ENCODE data around the gene GSK3A.
"Not testable (repeated sequence)": the region's sequence is repeated elsewhere in the genome, so short reads cannot be mapped to it uniquely, and the experiment has no call there.

GSK3A gene

GRCh38 chr19:42268704-42269477 is 26.5 kb upstream of the GSK3A start, which contains the start of gene CIC:
Gene CIC (plus strand): TSS chr19:42269252. CDS start chr19:42271784, 2,532 bp downstream.
- peak; percentile 96 to 97 for DNase-seq (ENCODE audit: low read depth in 2 of 2)

- peak; percentile 92 to 95 for DNase-seq (ENCODE audit: low read depth in 2 of 2)
These were observed 25.8 kb upstream of the GSK3A start for GRCh38 chr19:42268142-42268703.

DNA sequence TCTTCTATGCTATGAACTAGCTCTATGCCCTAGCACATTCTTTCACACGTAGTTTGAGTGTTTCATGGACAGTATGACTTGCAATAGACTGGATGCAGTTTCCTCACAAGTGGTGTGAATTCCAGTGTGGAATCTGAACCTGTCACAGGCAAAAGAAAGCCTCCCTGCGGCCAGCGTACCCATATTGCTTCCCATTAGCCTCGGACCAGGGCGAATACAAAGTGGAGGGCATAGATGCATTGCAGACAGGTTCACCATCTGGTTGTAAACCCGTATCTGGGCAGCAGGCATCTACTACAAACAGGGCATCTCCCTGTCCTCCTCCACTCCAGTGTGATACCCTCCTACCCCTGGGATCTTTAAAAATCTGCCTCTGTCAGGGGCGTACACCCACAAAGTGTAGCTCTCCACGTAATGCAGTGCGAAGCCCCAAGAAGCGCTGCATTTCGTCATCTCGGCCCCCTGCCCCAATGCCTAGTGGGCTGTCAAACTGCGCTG is 25.3 kb upstream of the GSK3A start:
- no peak for DNase-seq (ENCODE audit: low read depth in 2 of 2)

GRCh38 chr19:42266928-42267603 is 24.7 kb upstream of the GSK3A start:
- DNase-seq (ENCODE audit: low read depth in 2 of 2) = not testable (repeated sequence)

GRCh38 chr19:42266105-42266504 is 23.7 kb upstream of the GSK3A start:
- DNase-seq (ENCODE audit: low read depth in 2 of 2) = not testable (repeated sequence)

- DNase-seq (ENCODE audit: low read depth in 2 of 2) = no peak
These were observed 19.4 kb upstream of the GSK3A start for GRCh38 chr19:42261763-42262162.

GRCh38 chr19:42257842-42258241 is 15.4 kb upstream of the GSK3A start:
- DNase-seq (ENCODE audit: low read depth in 2 of 2) = not testable (repeated sequence)

DNA sequence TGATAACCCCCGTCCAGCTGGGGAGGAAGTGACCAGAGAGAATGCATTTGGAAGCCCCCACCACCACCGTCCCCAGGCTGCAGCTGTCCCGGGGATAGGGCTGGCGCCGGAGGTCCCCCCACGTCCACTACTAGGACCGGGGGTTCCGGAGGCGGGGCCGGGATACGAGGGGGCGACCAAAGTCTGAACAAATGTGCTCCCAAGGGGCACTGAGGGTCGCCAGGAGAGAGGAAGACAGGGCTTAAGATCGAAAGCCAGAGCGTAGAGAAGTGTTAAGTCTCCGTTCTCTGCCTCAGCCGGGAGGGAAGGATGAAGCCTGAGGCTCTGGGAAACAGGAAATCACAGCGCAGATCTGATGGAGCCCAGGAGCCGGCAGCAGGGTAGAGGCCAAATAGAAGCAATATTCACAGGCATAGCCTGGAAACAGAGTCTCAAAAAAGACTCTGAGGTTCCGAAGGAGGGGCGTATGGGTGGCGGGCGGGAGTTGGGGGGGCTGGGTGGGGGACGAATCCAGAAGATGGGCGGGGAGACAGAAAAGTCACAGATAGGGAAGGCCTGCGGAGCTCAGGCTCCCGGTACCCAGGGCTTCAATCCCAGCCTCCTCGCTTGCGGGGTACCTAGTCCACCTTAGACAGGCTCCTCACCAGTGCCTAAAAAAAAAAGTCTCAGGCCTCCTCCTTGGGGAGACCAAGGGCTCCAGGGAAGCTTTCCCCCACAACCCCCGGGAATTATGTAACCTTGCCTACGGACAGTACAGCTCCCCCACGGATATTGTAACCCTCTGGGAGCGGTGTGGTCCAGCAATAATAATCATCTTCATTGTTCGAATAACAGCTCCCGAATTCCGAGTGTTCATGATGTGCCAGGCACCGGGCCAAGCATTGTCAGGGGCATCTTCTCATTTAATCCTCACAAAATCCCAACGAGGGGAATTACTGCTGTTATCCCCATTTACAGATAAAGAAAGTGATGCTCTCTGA is 13.7 kb upstream of the GSK3A start:
- DNase-seq (ENCODE audit: low read depth in 2 of 2) = no peak

- peak; percentile 84 to 92 for DNase-seq (ENCODE audit: low read depth in 2 of 2)
These were observed 12.7 kb upstream of the GSK3A start, which contains the start of gene ERF for GRCh38 chr19:42254850-42255765. Gene ERF (minus strand): TSS chr19:42255128. CDS start chr19:42254999, 129 bp downstream.

- DNase-seq (ENCODE audit: low read depth in 2 of 2) = peak; percentile 53 to 57
These were observed 11.9 kb upstream of the GSK3A start for GRCh38 chr19:42254089-42254849.

DNA sequence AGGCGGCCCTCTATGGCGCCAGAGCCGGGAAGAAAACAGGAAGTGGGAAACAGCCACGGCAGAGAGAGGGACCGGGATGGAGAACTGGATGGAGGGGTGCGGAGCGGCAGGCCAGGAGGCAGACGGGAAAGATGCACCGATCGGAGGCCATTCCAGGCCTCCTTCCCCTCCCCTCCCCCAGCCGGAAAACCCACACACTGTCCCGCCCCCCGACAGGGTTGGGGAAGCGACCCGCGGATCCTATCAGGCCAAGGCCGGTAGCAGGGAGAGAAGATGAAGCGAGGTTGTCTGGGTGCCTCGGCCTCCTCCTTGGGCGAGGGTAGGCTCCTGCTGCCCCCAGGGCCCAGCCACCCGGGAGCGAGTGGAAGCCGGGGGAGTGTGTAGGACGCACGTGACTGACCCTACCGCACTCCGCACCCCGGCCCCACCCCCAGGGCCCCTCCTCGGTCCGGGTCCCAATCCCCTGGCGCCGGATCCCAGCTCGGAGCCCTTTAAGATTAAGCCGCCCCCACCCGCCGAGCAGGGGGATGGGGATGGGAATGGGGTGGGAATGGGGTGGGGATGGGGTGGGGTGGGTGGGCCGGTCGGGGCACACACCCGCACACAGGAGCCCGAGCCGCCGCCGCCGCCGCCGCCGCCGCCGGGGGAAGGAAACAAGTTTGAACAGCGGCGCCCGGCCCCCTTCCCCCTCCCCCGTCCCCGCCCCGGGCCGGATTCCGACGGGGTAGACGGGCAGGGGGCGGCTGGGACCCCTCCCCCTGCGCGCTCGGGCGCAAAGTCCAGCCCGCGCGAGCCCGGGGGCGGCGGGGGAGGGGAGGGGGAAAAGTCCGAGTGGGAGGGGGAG is 11.1 kb upstream of the GSK3A start:
- DNase-seq (ENCODE audit: low read depth in 2 of 2) = peak in 1 of 2 donors; percentile 24

DNA sequence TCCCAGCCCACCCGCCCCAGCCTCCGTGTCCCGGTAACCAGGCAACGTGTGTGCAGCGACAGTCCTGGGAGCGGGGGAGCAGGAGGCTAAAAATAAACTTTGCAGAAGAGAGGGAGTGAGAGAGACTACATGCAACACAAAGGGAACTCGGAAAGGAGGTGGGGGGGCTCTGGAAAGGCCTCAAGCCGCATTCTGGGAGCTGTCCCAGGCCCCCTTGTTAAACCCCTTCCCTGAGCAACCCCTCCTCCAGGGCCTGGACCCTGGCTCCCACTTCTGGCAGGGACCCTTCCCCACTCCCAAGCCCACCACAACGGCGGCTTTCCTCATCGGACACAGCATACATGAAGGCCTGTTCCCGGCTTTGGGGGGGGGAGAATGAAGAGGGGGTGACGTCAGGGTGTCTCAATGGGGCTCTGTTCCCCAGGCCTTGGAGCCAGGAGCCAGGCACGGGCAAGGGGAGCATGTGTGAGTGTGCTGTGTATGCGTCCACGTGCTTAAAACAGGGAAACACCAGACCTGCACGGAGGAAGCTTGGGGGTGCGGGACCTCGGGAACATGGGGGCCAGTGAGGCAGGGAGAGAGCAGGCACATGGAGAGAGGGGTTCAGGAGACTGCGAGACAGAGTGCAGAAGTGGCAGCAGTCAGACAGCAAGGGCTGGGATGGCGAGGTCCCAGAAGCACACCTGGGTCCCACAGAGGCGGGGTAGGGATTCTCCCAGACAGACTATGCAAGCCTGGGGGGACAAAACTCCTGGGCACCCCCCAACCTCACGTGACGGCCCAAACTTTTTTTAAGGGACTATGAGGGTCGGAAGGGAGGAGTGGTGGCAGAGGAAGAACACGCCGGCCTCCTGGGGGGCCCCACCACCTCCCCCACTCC is 10.2 kb upstream of the GSK3A start:
- no peak for DNase-seq (ENCODE audit: low read depth in 2 of 2)

DNA sequence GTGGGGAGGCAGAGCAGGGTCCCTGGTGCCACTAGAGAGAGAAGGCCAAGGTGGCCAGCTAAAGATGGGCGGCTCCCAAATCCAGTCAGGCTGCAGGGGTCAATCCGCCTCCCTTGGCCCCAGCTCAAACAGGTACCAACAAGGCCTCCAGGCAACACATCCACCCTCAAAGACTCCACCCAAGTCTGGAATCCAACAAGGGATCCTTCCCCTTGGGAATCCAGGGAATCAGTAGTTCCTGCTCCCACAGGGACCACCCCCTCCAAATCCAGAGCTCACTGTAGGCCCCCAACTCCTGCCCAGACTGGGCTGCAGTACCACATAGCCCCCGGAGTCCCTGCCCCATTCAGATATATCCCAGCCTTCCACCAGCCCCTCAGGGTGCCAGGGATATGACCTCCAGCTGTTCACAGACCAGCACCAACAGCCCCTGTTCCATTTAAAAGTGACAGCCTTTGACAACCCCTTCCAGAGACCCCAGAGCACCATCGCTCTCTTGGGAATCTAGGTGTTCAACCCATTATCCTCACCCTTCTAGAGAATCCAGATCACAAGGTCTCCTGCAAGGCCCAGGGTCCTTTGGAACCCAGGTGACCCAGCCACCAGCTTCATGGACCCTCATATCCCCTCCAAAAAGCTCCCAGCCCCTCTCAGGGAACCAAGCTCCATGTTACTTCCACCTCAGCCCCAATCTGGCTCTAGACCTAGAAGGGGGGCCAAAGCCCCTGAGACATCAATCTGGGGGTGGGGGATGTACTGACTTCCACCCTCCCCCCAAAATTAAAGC is 9.4 kb upstream of the GSK3A start:
- DNase-seq (ENCODE audit: low read depth in 2 of 2) = no peak

DNA sequence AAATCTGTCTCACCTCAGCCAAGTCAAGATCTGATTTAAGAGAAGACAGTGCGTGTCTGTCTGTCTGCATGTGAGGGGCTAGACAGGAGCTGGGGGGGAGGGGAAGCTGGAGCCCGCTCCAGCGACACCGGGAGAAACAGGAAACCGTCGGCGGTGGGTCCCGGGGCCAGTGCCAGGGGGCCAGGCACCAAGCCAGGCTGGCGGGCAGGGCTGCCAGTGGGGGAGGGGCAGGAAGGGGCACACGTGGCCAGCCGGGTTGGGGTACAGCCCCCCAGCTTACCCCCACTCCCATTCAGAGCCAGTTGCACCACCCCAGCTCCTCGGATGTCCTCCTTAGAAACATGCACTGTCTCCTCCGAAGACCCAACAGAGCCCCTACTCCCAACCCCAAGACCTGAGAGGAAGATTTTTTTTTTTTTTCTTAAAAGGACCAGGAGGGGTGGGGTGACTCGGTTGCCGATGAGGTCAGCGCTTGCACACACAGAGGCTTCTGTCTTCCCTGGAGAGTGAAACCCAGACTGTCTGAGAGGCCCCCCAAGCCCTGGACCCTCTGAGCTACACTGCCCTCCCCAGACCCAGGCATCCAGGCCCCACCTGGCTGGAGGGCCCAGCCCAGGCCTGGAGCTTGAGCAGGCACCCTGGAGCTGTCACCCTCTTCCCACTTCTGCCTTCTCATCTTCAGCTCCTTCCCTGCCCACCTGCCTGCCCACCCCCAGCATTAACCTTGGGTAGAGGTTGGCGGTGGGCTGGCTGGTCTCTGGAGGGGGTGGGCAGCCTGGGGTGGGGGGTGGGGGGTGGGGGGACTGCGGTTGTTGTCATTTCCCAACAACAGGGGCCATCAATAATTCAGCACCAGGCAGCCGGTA is 8.5 kb upstream of the GSK3A start:
- DNase-seq (ENCODE audit: low read depth in 2 of 2) = no peak

DNA sequence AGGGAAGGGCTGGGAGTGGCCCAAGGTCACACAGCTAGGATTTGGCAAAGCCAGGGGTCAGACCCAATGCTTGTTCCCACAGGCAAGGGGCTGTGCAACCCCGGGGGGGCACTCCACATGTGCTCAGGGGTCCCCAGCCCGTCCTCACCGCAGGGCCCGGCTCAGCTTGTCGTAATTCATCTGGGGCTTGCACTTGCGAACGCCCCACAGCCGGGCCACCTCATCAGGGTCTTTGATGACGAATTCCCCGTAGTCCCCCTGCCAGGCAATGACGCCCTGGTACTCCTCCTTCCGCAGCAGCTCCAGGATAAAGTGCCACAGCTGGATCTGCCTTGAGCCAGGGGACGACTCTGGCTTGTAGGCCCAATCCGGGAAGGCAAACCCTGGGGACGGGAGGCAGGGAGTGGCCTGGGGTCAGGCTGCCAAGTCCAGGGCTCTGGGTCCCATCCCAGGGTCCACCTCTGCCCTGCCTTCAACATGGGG is 7.8 kb upstream of the GSK3A start:
- DNase-seq (ENCODE audit: low read depth in 2 of 2) = no peak

DNA sequence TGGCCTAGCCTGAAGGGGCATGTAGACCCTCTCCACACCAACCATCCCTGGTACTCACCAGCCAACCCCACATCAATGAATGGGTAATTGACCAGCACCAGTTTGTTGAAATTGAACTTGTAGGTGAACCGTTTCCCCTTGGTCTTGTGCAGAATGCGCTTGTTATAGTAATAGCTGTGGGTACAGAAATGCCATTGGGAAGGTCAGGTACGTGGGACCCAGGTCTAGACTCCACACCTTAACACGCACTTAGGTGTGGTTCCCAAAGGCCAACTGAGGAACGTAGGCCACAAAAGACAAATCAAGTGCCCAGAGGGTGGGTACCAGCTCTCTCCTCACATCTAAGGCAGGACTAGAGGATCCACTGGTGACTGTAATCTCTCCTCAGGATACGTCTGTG is 7.4 kb upstream of the GSK3A start:
- DNase-seq (ENCODE audit: low read depth in 2 of 2) = no peak

Data from stimulated activated CD8-positive, alpha-beta memory T cell treated with anti-CD3 and anti-CD28 coated beads, Interleukin-7, amount 100 ng/mL, for 1 hour (primary cell).